Vagina (tissue), 2 donors: ENCODE data around the gene SEPTIN8. TPM values are rescaled to one million over a fixed set of nuclear protein-coding genes. Genes with fewer than 3 reads are reported as not detected.

Experiments used
- DNase-seq, 2 donors: peaks; one replicate each; pipeline ENCODE4 v3.0.0-alpha.2; 2017; ENCODE audit errors: extremely low spot score in 2 of 2
- H3K27ac ChIP-seq: fragments of 200-600 bp; sonication (generic); one replicate; pipeline ENCODE4 v1.5.1; 2019
- H3K27me3 ChIP-seq: fragments of 200-600 bp; sonication (generic); one replicate; pipeline ENCODE4 v1.5.1; 2019
- H3K36me3 ChIP-seq, 2 donors: fragments of 200-600 bp; sonication (generic); one replicate each; pipeline ENCODE4 v1.5.1; 2017 to 2019
- H3K4me1 ChIP-seq: fragments of 200-600 bp; sonication (generic); one replicate; pipeline ENCODE4 v1.5.1; 2019
- H3K4me3 ChIP-seq, 2 donors: fragments of 200-600 bp; sonication (generic); 1 replicate in 1 of 2; 2 replicates in 1 of 2; pipeline ENCODE4 v1.5.1; 2016 to 2019
- H3K9me3 ChIP-seq: fragments of 200-600 bp; sonication (generic); one replicate; pipeline ENCODE4 v1.5.1; 2019
- POLR2A ChIP-seq, 2 donors: fragments of 450-650 bp; IDR thresholded peaks; one replicate each; pipeline ENCODE4 v1.6.1; 2017; ENCODE audit warnings: antibody characterized with exemption in 2 of 2, mild to moderate bottlenecking in 2 of 2, moderate library complexity in 2 of 2
- POLR2AphosphoS5 ChIP-seq, 2 donors: sonication (generic); formaldehyde crosslinking; IDR thresholded peaks; one replicate each; pipeline ENCODE4 v1.9.0; 2017; ENCODE audit warnings: antibody characterized with exemption in 2 of 2, mild to moderate bottlenecking in 2 of 2, low read depth in 1 of 2; ENCODE audit not compliant: insufficient read depth in 1 of 2
- intact Hi-C: fragments of 100-400 bp; cut with DNase I; formaldehyde crosslinking; loops from one replicate; pipeline ENCODE4 v1.15.1; 2023
- total RNA-seq: library from RNA; depleted of rRNA; stranded (reverse); fragments of >200 nt; gene quantifications from one replicate; pipeline ENCODE4 v1.2.3, GENCODE V29; 2016
- TF ChIP-seq, protein P1 (sequence below), 3 experiments: fragments of 450-650 bp in 2 of 3; fragments of 200-600 bp in 1 of 3; sonication (generic) in 1 of 3; IDR thresholded peaks; one replicate each; pipeline ENCODE4 v1.5.1; 2017 to 2019; ENCODE audit warnings: antibody characterized with exemption in 3 of 3, mild to moderate bottlenecking in 2 of 3, moderate library complexity in 2 of 3

SEPTIN8 gene
- total RNA-seq, 1 donor from 2014 or later = 52.8 TPM

DNA sequence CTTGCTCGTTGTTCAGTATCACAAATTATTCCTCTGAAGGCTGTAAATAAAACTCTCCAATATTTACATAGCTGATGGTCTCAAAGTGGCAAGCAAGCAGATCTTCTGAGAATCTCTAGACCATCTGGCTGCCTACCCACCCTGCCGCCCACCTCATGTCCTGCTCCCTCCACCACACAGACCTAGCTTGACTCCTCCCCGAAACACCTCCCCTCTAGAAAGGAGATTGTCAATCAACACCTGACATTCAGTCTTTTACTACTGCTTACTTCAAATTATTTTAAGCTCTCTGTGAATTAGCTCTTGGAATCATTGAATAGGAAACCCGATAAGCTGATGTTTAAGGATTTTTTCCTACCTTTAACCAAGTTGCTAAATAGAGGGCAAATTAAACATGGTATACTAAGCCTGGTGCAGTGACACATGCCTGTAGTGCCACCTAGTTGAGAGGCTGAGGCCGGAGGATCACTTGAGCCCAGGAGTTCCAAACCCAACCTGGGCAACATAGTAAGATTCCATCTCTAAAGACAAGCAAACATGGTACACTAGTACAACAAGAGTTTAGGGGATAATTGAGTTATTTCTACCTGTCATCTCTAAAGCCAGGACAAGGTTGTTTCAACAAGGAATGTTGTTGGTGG, 25.1 kb upstream of the SEPTIN8 start:
- intact Hi-C loops = no loop called here
- H3K27ac ChIP-seq = no peak overlapping the region
- no peak for DNase-seq

GRCh38 chr5:132800545-132800944, 23.5 kb upstream of the SEPTIN8 start:
- H3K36me3 ChIP-seq = no peaks in the 10 kb centered on the region
- TF ChIP-seq POLR2A (IDR thresholded peaks at IDR 0.05) (no peak), POLR2AphosphoS5 (IDR thresholded peaks at IDR 0.05; ENCODE audit: insufficient read depth in 1 of 2, low read depth in 1 of 2) (no peak)
- TF ChIP-seq, protein P1, sequence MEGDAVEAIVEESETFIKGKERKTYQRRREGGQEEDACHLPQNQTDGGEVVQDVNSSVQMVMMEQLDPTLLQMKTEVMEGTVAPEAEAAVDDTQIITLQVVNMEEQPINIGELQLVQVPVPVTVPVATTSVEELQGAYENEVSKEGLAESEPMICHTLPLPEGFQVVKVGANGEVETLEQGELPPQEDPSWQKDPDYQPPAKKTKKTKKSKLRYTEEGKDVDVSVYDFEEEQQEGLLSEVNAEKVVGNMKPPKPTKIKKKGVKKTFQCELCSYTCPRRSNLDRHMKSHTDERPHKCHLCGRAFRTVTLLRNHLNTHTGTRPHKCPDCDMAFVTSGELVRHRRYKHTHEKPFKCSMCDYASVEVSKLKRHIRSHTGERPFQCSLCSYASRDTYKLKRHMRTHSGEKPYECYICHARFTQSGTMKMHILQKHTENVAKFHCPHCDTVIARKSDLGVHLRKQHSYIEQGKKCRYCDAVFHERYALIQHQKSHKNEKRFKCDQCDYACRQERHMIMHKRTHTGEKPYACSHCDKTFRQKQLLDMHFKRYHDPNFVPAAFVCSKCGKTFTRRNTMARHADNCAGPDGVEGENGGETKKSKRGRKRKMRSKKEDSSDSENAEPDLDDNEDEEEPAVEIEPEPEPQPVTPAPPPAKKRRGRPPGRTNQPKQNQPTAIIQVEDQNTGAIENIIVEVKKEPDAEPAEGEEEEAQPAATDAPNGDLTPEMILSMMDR (IDR thresholded peaks at IDR 0.05) = no peak
- DNase-seq = no peak
- no peaks in the 10 kb centered on the region for H3K9me3 ChIP-seq
- H3K4me3 ChIP-seq = no peak overlapping the region
- no peaks in the 10 kb centered on the region for H3K4me1 ChIP-seq
- H3K27me3 ChIP-seq = no peaks in the 10 kb centered on the region
- no peak overlapping the region for H3K27ac ChIP-seq
- intact Hi-C loops = no loop called here

More for the DNA sequence above, 25.1 kb upstream of the SEPTIN8 start:
- TF ChIP-seq POLR2A (IDR thresholded peaks at IDR 0.05) (no peak), POLR2AphosphoS5 (IDR thresholded peaks at IDR 0.05; ENCODE audit: insufficient read depth in 1 of 2, low read depth in 1 of 2) (no peak)
- TF ChIP-seq, protein P1 (IDR thresholded peaks at IDR 0.05) = no peak
- no peaks in the 10 kb centered on the region for H3K27me3 ChIP-seq
- H3K9me3 ChIP-seq = no peaks in the 10 kb centered on the region
- H3K4me1 ChIP-seq = no peaks in the 10 kb centered on the region
- no peaks in the 10 kb centered on the region for H3K36me3 ChIP-seq
- no peak overlapping the region for H3K4me3 ChIP-seq

GRCh38 chr5:132799392-132799791, 22.4 kb upstream of the SEPTIN8 start:
- Histone ChIP-seq H3K27ac (no peak overlapping the region), H3K4me1 (no peaks in the 10 kb centered on the region), H3K27me3 (no peaks in the 10 kb centered on the region), H3K9me3 (no peaks in the 10 kb centered on the region), H3K36me3 (no peaks in the 10 kb centered on the region), H3K4me3 (no peak overlapping the region)
- TF ChIP-seq, protein P1 (IDR thresholded peaks at IDR 0.05) = no peak
- TF ChIP-seq POLR2AphosphoS5 (IDR thresholded peaks at IDR 0.05; ENCODE audit: insufficient read depth in 1 of 2, low read depth in 1 of 2) = no peak
- no peak for TF ChIP-seq POLR2A (IDR thresholded peaks at IDR 0.05)
- DNase-seq = no peak
- intact Hi-C loops = no loop called here

- Histone ChIP-seq H3K27me3 (no peaks in the 10 kb centered on the region), H3K27ac (no peak overlapping the region), H3K4me3 (no peak overlapping the region), H3K4me1 (no peaks in the 10 kb centered on the region), H3K36me3 (no peaks in the 10 kb centered on the region), H3K9me3 (no peaks in the 10 kb centered on the region)
- DNase-seq = no peak
- TF ChIP-seq, protein P1 (IDR thresholded peaks at IDR 0.05) = no peak
- TF ChIP-seq POLR2AphosphoS5 (IDR thresholded peaks at IDR 0.05; ENCODE audit: insufficient read depth in 1 of 2, low read depth in 1 of 2) = no peak
- no peak for TF ChIP-seq POLR2A (IDR thresholded peaks at IDR 0.05)
- intact Hi-C loops = no loop called here
Measured at GRCh38 chr5:132797651-132798050, 20.6 kb upstream of the SEPTIN8 start.

DNA sequence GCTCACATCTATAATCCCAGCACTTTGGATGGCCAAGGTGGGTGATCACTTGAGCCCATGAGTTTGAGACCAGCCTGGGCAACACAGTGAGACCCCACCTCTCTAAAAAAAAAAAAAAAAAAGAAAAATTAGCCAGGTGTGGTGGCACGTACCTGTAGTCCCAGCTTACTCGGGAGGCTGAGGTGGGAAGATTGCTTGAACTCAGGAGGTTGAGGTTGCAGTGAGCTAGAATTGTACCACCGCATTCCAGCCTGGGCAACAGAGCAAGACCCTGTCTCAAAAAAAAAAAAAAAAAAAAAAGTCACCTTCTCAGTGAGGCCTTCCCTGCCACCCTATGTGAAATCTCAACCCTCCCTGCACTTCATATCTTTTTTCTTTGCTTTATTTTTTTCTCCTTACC, 14.0 kb upstream of the SEPTIN8 start:
- Histone ChIP-seq H3K36me3 (no peaks in the 10 kb centered on the region), H3K27me3 (no peaks in the 10 kb centered on the region), H3K4me3 (no peak overlapping the region), H3K9me3 (no peaks in the 10 kb centered on the region), H3K4me1 (no peaks in the 10 kb centered on the region), H3K27ac (no peak overlapping the region)
- no peak for DNase-seq
- TF ChIP-seq POLR2AphosphoS5 (IDR thresholded peaks at IDR 0.05; ENCODE audit: insufficient read depth in 1 of 2, low read depth in 1 of 2) = no peak
- TF ChIP-seq, protein P1 (IDR thresholded peaks at IDR 0.05) = no peak
- no peak for TF ChIP-seq POLR2A (IDR thresholded peaks at IDR 0.05)
- intact Hi-C loops = no loop called here
